IPS DF 4.7 (cell line): ENCODE results near the gene TMCC3.

ENCODE experiments used
- DNase-seq: peaks from one replicate; pipeline ENCODE4 v3.0.0-alpha.2; 2013; ENCODE audit warnings: low spot score; ENCODE audit errors: extremely low read depth

The TMCC3 gene

DNA sequence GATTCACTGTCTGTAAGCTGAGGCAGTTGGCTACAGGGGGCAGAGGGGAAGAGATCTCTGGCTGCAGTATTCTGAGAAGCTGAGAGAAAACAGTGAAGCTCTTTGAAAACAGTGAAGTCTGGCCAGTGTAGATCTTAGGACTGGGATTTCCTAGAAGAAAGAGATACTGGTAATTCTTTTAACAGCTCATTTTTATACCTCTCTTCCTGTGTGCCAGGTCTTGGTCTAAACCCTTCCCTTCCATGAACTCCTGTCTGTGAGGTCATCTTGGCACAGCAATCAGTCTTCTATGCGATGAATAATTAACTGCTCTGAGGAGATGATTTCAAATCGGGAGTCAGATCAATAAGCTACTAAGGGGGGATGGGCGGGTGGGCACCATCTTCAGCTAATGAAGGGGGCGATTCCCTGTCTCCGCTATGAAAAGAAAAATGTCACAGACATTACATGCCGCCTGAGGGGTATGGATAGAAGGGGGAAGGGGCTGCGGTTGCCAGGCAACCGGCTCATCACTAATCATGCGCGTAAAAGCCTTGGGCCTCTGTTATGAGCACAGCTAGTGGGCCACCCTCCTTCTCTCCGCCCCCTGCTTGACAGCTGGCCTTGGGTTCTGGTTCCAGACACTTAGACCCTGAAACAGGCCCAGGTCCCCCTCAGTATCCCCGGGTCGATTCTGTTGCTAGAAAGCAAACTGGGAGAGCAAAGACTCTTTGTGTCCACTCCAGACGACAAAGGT lies 115.4 kb downstream of the TMCC3 start:
- no peak for DNase-seq

GRCh38 chr12:94534278-94534677 lies 116.1 kb downstream of the TMCC3 start:
- DNase-seq, result no peak

DNA sequence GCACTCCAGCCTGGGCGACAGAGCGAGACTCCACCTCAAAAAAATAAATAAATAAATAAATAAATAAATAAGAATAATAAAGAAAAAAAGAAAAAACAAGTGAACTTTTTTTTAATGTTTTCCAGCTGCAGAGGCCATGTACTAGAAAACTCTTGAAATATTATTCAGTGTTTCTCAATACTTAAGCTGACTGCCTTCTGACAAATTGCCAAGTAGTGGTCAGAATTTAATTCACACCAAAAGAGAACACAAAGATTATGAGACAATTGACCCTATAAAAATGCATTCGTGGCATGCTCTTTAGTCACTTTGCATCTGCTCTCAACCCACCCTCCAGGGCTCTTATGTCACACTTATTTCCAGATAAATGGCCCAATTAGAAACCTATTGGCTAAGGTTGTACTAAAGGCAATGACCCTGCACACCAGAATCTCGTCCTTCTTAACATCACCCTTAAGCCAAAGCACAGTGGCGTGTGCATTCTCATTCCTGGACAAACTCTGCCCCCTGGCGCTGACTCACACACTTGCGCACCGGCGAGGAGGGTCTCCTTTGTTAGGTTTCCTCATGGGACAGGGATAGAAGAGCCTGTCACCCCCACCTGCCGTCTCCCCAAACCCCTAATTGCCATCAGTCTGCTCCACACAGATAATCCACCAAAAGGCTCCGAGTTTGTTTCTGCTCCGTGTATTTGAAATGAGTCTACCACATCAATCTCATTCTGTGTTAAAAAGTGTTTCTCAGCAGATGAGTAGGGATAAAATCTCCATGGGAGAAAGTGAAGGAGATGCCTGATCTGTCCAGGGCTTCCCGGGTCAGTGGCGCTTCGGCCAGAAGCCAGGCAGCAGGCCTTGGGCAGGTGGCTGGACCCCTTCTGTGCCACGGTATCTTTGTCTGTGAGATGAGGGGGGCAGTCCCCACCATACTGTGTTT lies 117.6 kb downstream of the TMCC3 start:
- peak; percentile 56 for DNase-seq

GRCh38 chr12:94531196-94531720 lies 119.1 kb downstream of the TMCC3 start:
- no peak for DNase-seq

DNA sequence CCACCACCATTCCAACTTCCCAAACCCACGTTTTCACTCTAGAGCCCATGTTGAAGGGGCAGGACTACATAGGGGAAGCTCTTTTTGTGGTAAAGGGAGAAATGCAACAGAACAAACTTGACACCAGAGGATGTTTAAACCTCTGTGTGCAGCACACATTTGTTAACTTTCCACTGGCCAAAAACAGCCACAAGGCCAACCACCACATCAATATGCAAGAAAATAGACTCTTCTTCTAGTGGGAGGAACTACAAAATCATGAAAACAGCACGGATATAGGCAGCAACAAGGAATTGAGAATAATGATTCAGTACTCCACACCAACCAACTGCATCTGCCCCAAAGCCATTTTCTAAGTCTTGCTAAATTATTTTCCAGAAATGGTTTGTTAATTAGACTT lies 124.4 kb downstream of the TMCC3 start:
- DNase-seq, result no peak
